Measurements from ENCODE around the gene GABARAPL1.
"Not testable (repeated sequence)": the region's sequence is repeated elsewhere in the genome, so short reads cannot be mapped to it uniquely, and the experiment has no call there.

Gene GABARAPL1

GRCh38 chr12:10212739-10213131, at the start of gene GABARAPL1:
TSS of gene GABARAPL1 (plus strand) at chr12:10212877. CDS start at chr12:10213130, 253 bp downstream.
- DNase-seq: peak; percentile 93

GRCh38 chr12:10163084-10163483, 49.6 kb upstream of the GABARAPL1 start:
- DNase-seq: no peak

GRCh38 chr12:10165421-10165820, 47.3 kb upstream of the GABARAPL1 start:
- no peak for DNase-seq

DNA sequence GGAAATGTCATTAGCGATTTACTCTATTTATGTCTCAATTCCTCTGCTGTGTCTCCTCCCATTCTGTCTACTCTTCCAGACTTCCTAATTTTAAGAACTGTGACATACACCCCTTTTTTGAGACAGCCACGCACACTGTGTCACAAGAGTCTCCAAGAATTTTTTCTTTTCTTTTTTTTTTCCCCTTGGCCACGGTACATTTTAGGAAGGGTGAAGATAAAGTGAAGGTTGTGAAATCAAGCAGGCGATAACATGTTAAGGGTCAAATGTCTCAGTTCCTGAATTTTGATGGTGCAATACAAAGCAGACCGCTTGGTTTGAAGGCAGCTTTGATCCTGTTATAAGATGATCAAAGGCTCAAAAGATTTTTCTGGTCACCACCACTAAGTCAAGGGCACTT, 45.1 kb upstream of the GABARAPL1 start:
- no peak for DNase-seq

GRCh38 chr12:10169104-10169503, 43.6 kb upstream of the GABARAPL1 start:
- no peak for DNase-seq

- no peak for DNase-seq
These were observed 42.5 kb upstream of the GABARAPL1 start for GRCh38 chr12:10170216-10170615.

- DNase-seq: no peak
These were observed 40.5 kb upstream of the GABARAPL1 start, which contains the start of gene OLR1 for GRCh38 chr12:10171973-10172728. TSS of gene OLR1 (minus strand) at chr12:10172132. CDS start at chr12:10172077, 55 bp downstream.

GRCh38 chr12:10174986-10175614, 37.6 kb upstream of the GABARAPL1 start:
- no peak for DNase-seq

DNA sequence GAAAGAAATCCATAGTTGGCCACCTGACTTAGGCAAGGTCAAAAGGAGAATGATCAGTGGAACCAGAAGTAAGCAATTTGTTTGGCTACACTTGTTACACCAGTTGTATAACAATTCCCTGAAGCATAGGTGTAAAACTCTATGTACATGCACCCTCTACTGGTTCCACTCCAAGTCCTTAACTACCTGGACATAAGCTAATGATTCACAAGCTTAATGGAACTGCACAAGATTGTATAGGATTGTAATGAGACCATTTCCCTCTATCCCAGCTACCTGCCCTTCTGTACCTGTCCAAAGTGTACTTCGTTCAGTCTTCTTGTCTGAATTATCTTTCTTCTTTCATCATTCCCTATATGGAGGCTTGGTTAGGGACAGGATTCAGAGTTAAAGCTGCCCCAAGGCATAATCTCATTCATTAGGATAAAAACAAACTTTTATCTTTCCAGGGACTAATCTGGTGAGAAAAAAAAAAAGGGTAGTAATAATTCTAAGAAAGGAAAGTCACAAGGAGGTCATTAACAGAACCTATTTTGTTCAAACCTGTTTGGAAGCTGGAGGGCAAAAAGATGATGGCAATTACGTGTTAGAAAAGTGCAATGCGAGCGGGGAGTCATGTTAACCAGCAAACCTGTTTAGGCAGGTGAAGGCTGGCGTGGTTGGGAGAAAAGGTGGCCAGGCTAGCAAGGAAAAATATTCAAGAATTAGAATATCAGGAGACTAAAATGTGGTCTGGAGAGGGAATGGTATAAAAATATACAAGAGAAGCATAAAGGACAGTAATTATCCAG, 36.6 kb upstream of the GABARAPL1 start:
- DNase-seq: no peak

DNA sequence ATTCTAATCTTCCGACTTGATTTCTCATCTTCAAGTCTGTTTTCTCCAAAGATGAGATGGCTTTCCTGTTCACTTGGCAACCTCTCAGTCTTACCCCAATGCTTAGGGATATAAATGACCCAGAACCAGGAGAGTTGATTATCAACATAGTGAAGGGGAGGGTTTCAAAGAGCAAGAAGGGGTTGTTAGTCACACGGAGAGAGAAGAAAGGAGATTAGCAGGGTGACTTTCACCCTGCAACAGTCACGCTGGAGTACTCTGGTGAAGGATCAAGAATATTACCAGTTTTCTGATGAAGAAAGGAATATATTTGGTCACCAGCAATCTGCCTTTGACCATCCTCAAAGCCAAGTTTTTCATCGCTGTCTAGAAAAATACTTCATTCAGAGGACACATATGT, 33.9 kb upstream of the GABARAPL1 start, which contains the start of gene TMEM52B:
Gene TMEM52B (plus strand): TSS at position 212 of the 400 bp plus-strand sequence. CDS start 543 bp downstream, outside the sequence.
- DNase-seq: no peak

DNA sequence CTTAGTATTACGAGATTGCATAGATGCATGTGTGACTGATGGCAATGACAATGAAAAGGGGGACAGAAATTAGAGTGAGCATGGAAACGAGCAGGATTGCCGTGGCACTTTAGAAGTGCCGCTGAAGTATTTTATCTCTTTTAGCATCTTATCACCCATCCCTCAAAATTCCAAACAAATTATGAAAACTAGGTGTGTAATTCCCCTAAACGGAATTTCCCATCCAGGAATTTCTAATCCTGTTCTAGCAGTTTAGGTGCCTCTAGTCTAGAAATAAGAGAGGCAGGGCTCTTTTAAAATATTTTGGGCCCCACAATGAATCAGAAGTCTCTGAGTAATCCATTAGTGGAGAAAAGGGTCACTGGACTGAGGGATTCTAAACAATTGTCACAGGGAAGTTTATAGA, 32.9 kb upstream of the GABARAPL1 start:
- no peak for DNase-seq

DNA sequence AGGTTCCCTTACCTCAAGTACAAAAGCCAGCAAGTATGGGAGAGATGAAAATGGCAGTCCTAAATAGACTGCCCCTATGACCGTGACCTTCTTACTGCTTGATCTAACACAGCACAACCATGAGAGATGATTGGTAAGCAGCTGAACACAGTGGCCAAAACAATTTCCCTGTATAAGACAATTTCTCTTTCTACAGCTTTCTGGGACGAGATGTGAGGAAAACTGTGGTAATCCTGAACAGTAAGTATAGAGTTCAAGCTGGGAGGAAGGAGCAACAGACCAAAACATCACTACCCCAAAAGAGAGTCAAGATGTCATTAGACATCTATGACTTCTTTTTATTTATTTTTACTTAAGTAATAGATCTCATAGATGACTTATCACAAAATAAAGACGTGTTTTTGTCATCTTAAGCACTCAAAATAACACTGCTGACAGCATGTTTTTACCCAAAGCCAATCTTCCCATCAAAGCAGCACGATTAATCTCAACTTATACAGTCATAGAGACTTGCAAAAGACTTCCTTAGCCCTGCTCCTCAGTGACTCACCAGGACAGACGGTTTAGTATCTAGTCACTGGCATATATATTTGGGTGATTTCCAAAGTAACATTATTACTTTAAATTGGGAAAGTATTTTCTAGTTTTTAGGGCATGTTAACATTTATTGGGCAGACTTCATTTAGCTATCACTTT, 30.2 kb upstream of the GABARAPL1 start:
- DNase-seq: no peak

DNA sequence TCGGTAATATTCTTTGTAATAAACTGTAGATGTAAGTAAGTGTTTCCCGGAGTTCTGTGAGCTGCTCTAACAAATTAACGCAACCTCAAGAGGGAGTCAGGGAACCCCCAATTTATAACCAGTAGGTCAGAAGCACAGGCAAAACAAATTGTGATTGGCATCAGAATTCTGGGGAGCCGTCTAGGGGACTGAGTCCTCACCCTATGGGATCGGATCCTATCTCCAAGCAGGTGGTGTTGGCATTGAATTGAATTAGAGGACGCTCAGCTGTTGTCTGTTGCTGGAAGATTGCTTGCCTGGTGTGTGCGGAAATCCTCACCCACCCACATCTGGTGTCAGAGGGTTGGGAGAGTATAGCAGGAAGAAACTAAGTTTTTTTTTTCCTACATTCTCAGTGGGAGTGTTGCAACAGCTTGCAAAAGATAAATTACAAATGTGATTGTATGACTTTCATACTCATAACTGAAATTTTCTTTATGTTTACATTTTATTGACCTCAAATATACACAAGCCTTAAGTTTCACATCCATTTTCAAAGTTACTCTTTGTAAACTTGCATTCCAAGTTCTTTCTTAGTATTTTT, 28.3 kb upstream of the GABARAPL1 start:
- no peak for DNase-seq

GRCh38 chr12:10186299-10186698, 26.4 kb upstream of the GABARAPL1 start:
- no peak for DNase-seq

DNA sequence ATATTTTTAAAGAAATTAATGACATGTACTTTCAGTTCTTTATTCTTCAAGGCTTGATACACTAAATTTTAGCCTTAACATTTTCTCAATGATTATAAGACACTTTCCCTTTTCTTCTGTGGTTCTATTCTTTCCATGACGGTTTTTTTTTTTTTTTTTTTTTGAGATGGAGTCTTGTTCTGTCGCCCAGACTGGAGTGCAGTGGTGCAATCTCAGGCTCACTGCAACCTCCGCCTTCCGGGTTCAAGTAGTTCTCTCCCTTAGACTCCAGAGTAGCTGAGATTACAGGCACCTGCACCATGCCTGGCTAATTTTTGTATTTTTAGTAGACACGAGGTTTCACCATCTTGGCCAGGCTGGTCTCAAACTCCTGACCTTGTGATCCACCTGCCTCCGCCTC, 25.7 kb upstream of the GABARAPL1 start:
- DNase-seq: not testable (repeated sequence)

GRCh38 chr12:10189653-10190052, 23.0 kb upstream of the GABARAPL1 start:
- peak; percentile 85 for DNase-seq

- peak; percentile 92 for DNase-seq
These were observed 21.9 kb upstream of the GABARAPL1 start for GRCh38 chr12:10190558-10191388.

DNA sequence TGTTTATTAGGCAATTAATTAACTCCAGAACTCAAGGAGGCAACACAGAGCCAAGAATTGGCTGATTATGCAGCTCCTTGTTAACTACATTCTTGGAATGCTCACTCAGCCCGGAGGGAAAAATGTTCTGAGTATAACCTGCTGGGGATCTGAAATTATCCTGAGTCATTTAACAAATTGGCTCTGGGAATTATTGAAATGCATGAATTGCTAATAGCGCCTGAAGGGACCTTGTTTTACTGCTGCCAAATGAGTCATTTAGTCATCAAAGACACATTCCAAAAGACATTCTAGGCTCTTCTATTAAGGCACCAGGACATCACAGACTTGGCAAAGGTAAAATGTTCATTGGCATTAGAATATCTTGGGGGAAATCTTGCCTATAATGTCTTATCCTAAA, 20.8 kb upstream of the GABARAPL1 start:
- peak; percentile 82 for DNase-seq

DNA sequence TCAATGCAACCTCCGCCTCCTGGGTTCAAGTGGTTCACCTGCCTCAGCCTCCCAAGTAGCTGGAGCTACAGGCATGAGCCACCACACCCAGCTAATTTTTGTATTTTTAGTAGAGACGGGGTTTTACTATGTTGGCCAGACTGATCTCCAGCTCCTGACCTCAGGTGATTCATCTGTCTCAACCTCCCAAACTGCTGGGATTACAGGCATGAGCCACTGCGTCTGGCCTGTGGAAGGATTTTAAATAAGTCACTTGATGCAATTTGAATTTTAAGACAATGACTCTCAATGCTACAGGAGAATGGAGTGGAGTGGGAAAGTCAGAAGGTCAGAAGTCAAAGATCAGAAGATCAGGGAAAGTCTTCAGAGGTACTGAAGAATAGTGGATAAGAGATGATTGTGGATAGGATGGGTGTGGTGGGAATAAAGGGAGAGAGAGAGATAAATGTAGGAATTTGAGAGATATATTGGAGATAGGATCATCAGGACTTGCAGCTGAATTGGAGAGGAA, 18.5 kb upstream of the GABARAPL1 start:
- peak; percentile 84 for DNase-seq

GRCh38 chr12:10196210-10196609, 16.5 kb upstream of the GABARAPL1 start:
- no peak for DNase-seq

DNA sequence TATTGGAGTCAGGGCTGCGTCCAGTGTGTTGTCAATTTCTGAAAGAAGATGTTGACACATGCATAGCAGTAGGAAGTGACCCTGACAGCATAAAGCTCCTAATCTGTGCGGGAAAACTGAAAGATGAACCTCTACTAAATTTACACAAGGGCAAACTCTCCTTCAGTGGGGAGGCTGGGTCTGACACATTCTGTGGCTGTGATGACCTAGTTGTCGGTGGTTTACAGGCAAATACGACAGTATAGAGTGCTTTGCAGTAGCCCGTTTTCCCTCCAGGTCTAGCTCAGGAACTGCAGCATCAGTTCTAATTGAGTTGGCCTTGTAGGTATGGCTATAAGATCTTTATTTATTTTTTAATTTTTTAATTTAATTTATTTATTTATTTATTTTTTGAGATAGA, 14.8 kb upstream of the GABARAPL1 start:
- DNase-seq: peak; percentile 16
